Panc1 (cell line): Measurements from ENCODE around the gene SDK1. TPM values are rescaled to one million over a fixed set of nuclear protein-coding genes. Genes with fewer than 3 reads are reported as not detected.

ENCODE experiments used
- ATAC-seq: fragments of 200-7000 bp; cut with Tn5 transposase; 2 replicates; pipeline ENCODE4 v1.9.1; 2020; ENCODE audit warnings: mild to moderate bottlenecking, moderate library complexity
- BruUV-seq: library from RNA; stranded (reverse); fragments of 400-500 nt; replicated peaks from 2 replicates; lab custom pipeline; 2021; lab: Mats Ljungman, UMichigan
- CTCF ChIA-PET: fragments of 300-600 bp; sonication (Branson Sonifier 250); formaldehyde crosslinking; loops from one replicate; lab custom pipeline; 2022; ENCODE audit warnings: antibody characterized with exemption; lab: Charles Lee
- POLR2A ChIA-PET: fragments of 300-600 bp; sonication (Branson Sonifier 250); formaldehyde crosslinking; loops from one replicate; lab custom pipeline; 2022; ENCODE audit warnings: antibody characterized with exemption; lab: Charles Lee
- DNase-seq: peaks from one replicate; pipeline ENCODE4 v3.0.0-alpha.2; 2010; ENCODE audit warnings: low read depth, low spot score
- H3K27ac ChIP-seq: 2 replicates; pipeline ENCODE4 v1.5.1; 2011; ENCODE audit warnings: mild to moderate bottlenecking, low read length, inconsistent platforms
- H3K27me3 ChIP-seq: fragments of 200-500 bp; sonication (Bioruptor generic); 2 replicates; pipeline ENCODE4 v1.6.0; 2014; ENCODE audit warnings: low read length, inconsistent platforms; ENCODE audit not compliant: control insufficient read depth, insufficient read depth
- H3K36me3 ChIP-seq: fragments of 200-500 bp; sonication (Bioruptor generic); 2 replicates; pipeline ENCODE4 v1.5.1; 2014; ENCODE audit warnings: inconsistent platforms, mild to moderate bottlenecking, low read length, moderate library complexity; ENCODE audit not compliant: control insufficient read depth, insufficient read depth
- H3K4me1 ChIP-seq: 2 replicates; pipeline ENCODE4 v1.5.1; 2011; ENCODE audit warnings: inconsistent platforms, mild to moderate bottlenecking, low read length, moderate library complexity; ENCODE audit not compliant: control insufficient read depth, insufficient read depth
- H3K4me3 ChIP-seq, 2 experiments: 2 replicates each; pipeline ENCODE4 v1.5.1; 2011 to 2012; ENCODE audit warnings: low read depth in 2 of 2, low read length in 2 of 2, mild to moderate bottlenecking in 2 of 2, inconsistent platforms in 1 of 2, moderate library complexity in 1 of 2
- H3K9me3 ChIP-seq: fragments of 200-500 bp; sonication (Bioruptor generic); 2 replicates; pipeline ENCODE4 v1.5.1; 2014; ENCODE audit warnings: low read depth, mild to moderate bottlenecking, inconsistent platforms, low read length, moderate library complexity; ENCODE audit not compliant: control insufficient read depth, insufficient read depth
- POLR2AphosphoS5 ChIP-seq: IDR thresholded peaks from 2 replicates; pipeline ENCODE4 v1.6.1; 2012; ENCODE audit warnings: mild to moderate bottlenecking, low read depth, low read length, moderate library complexity
- SIN3A ChIP-seq: IDR thresholded peaks from 2 replicates; pipeline ENCODE4 v1.6.1; 2012; ENCODE audit warnings: low read depth, mild to moderate bottlenecking, low read length, moderate library complexity, borderline replicate concordance; ENCODE audit not compliant: insufficient read depth
- TCF7L2 ChIP-seq: IDR thresholded peaks from 2 replicates; pipeline ENCODE4 v1.6.1; 2011; ENCODE audit warnings: mild to moderate bottlenecking, low read depth, low read length, inconsistent platforms
- in situ Hi-C: cut with HindIII; loops from 2 replicates; pipeline ENCODE4 v1.10.0; 2016; ENCODE audit warnings: low sequenced_read_pairs, low pct_unique_long_range_greater_than_20kb
- intact Hi-C: fragments of 100-400 bp; cut with micrococcal nuclease; formaldehyde crosslinking; loops from one replicate; pipeline ENCODE4 v1.10.0; 2022; ENCODE audit not compliant: unreplicated experiment
- total RNA-seq: library from RNA; stranded (reverse); gene quantifications from one replicate; pipeline ENCODE4 v1.2.1, GENCODE V29; 2021; ENCODE audit not compliant: unreplicated experiment
- TF ChIP-seq, protein P1 (sequence below), 2 experiments: IDR thresholded peaks; 2 replicates each; pipeline ENCODE4 v1.6.1; 2011 to 2012; ENCODE audit warnings: low read depth in 2 of 2, control low read depth in 1 of 2, low read length in 1 of 2, mild to moderate bottlenecking in 1 of 2, moderate library complexity in 1 of 2; ENCODE audit not compliant: insufficient read depth in 1 of 2
- TF ChIP-seq, protein P2 (sequence below): fragments of 450-650 bp; IDR thresholded peaks from 2 replicates; pipeline ENCODE4 v1.5.1; 2017; ENCODE audit warnings: mild to moderate bottlenecking

The SDK1 gene
- total RNA-seq, 1 experiment from 2014 or later: 47.4 TPM

DNA sequence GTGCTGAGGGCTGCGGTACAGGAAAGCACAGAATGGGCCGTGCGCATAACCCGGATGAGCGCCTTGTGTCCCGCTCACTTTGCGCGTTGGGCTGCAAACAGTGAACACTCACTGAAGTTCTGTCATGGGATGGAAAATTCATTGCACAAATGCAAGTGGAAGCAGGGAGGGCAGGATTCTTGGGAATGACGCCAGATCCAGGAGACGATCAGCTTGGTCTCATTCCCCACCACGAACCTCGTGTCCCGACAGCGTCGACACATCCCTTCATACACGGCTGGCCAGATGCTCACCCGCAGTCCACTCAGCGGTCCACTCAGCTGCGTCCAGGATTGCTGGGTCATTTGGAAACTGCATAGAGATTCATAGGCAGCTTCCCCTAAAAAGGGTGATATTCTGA is 607.1 kb downstream of the SDK1 start:
- DNase-seq: no peak
- CTCF ChIA-PET: no interaction called here
- ATAC-seq: no peak
- no peaks in the 10 kb centered on the region for H3K9me3 ChIP-seq
- TF ChIP-seq, protein P1, sequence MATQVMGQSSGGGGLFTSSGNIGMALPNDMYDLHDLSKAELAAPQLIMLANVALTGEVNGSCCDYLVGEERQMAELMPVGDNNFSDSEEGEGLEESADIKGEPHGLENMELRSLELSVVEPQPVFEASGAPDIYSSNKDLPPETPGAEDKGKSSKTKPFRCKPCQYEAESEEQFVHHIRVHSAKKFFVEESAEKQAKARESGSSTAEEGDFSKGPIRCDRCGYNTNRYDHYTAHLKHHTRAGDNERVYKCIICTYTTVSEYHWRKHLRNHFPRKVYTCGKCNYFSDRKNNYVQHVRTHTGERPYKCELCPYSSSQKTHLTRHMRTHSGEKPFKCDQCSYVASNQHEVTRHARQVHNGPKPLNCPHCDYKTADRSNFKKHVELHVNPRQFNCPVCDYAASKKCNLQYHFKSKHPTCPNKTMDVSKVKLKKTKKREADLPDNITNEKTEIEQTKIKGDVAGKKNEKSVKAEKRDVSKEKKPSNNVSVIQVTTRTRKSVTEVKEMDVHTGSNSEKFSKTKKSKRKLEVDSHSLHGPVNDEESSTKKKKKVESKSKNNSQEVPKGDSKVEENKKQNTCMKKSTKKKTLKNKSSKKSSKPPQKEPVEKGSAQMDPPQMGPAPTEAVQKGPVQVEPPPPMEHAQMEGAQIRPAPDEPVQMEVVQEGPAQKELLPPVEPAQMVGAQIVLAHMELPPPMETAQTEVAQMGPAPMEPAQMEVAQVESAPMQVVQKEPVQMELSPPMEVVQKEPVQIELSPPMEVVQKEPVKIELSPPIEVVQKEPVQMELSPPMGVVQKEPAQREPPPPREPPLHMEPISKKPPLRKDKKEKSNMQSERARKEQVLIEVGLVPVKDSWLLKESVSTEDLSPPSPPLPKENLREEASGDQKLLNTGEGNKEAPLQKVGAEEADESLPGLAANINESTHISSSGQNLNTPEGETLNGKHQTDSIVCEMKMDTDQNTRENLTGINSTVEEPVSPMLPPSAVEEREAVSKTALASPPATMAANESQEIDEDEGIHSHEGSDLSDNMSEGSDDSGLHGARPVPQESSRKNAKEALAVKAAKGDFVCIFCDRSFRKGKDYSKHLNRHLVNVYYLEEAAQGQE (IDR thresholded peaks at IDR 0.05; ENCODE audit: insufficient read depth in 1 of 2, low read depth in 2 of 2, low read length in 1 of 2): no peak
- TF ChIP-seq, protein P2, sequence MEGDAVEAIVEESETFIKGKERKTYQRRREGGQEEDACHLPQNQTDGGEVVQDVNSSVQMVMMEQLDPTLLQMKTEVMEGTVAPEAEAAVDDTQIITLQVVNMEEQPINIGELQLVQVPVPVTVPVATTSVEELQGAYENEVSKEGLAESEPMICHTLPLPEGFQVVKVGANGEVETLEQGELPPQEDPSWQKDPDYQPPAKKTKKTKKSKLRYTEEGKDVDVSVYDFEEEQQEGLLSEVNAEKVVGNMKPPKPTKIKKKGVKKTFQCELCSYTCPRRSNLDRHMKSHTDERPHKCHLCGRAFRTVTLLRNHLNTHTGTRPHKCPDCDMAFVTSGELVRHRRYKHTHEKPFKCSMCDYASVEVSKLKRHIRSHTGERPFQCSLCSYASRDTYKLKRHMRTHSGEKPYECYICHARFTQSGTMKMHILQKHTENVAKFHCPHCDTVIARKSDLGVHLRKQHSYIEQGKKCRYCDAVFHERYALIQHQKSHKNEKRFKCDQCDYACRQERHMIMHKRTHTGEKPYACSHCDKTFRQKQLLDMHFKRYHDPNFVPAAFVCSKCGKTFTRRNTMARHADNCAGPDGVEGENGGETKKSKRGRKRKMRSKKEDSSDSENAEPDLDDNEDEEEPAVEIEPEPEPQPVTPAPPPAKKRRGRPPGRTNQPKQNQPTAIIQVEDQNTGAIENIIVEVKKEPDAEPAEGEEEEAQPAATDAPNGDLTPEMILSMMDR: no peak
- TF ChIP-seq SIN3A (no peak), POLR2AphosphoS5 (no peak), TCF7L2 (no peak)
- no peak overlapping the region for H3K27ac ChIP-seq
- no peak overlapping the region for H3K4me3 ChIP-seq
- H3K4me1 ChIP-seq: no peaks in the 10 kb centered on the region
- POLR2A ChIA-PET: no interaction called here
- BruUV-seq: no TSS peak
- no peaks in the 10 kb centered on the region for H3K27me3 ChIP-seq
- no peaks in the 10 kb centered on the region for H3K36me3 ChIP-seq
- intact Hi-C loops (no loop called here), in situ Hi-C loops (no loop called here)

DNA sequence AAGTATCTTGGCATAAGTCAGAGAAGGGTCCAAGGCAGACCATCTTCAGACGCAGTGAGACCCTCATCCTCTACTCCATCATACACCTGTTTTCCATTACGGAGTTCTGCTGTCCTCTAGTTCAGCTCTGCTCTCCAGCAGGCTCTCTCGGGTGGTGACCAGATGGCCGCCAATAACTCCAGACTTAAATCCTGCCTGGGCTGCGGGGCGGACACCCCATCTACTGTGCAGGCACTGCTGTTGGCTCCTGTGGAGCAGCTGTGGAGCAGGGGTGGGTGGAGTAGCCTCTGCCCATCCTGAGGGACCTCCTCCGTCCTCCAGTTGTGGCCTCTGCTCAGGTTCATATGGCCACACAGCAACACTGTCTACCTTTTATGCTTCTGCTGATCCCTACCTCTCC is 608.1 kb downstream of the SDK1 start:
- in situ Hi-C loops (no loop called here), intact Hi-C loops (no loop called here)
- Histone ChIP-seq H3K27me3 (no peaks in the 10 kb centered on the region), H3K4me1 (no peaks in the 10 kb centered on the region), H3K9me3 (no peaks in the 10 kb centered on the region), H3K36me3 (no peaks in the 10 kb centered on the region), H3K27ac (no peak overlapping the region), H3K4me3 (no peak overlapping the region)
- no TSS peak for BruUV-seq
- ChIA-PET CTCF (no interaction called here), POLR2A (no interaction called here)
- TF ChIP-seq TCF7L2: no peak
- TF ChIP-seq POLR2AphosphoS5: no peak
- TF ChIP-seq, protein P1 (IDR thresholded peaks at IDR 0.05; ENCODE audit: insufficient read depth in 1 of 2, low read depth in 2 of 2, low read length in 1 of 2): no peak
- TF ChIP-seq, protein P2: no peak
- no peak for TF ChIP-seq SIN3A
- DNase-seq (no peak), ATAC-seq (no peak)
